Progenitor cell of endocrine pancreas (in vitro differentiated cells): ENCODE results near the gene RIPOR2. TPM values are rescaled to one million over a fixed set of nuclear protein-coding genes. Genes with fewer than 3 reads are reported as not detected.

Experiments used
- DNase-seq: peaks from one replicate; pipeline ENCODE4 v3.0.0; 2021; ENCODE audit warnings: low spot score; ENCODE audit not compliant: unreplicated experiment
- H3K27ac Mint-ChIP-seq: 2 replicates; pipeline ENCODE4 v1.8.0; 2021; ENCODE audit warnings: mild to moderate bottlenecking, moderate library complexity, mixed read lengths
- H3K27me3 Mint-ChIP-seq: 2 replicates; pipeline ENCODE4 v1.8.0; 2021; ENCODE audit warnings: mixed read lengths
- H3K36me3 Mint-ChIP-seq: 2 replicates; pipeline ENCODE4 v1.8.0; 2022; ENCODE audit warnings: mixed read lengths; ENCODE audit not compliant: insufficient read depth
- H3K4me1 Mint-ChIP-seq: 2 replicates; pipeline ENCODE4 v1.8.0; 2021; ENCODE audit warnings: low read depth, mixed read lengths
- H3K4me3 Mint-ChIP-seq: 2 replicates; pipeline ENCODE4 v1.8.0; 2021; ENCODE audit warnings: low read depth, mild to moderate bottlenecking, moderate library complexity, mixed read lengths
- H3K9me3 Mint-ChIP-seq: 2 replicates; pipeline ENCODE4 v1.8.0; 2021; ENCODE audit warnings: low read depth, mixed read lengths
- total RNA-seq: library from RNA; stranded (reverse); gene quantifications from 2 replicates; pipeline ENCODE4 v1.2.1, GENCODE V29; 2021
- TF ChIP-seq, protein P1 (sequence below): fragments of 200-600 bp; sonication (generic); IDR thresholded peaks from one replicate; pipeline ENCODE4 v1.5.0; 2021; ENCODE audit warnings: antibody characterized with exemption, mild to moderate bottlenecking; ENCODE audit not compliant: unreplicated experiment

The RIPOR2 gene
- total RNA-seq, 1 donor from 2014 or later = 2.2 TPM

DNA sequence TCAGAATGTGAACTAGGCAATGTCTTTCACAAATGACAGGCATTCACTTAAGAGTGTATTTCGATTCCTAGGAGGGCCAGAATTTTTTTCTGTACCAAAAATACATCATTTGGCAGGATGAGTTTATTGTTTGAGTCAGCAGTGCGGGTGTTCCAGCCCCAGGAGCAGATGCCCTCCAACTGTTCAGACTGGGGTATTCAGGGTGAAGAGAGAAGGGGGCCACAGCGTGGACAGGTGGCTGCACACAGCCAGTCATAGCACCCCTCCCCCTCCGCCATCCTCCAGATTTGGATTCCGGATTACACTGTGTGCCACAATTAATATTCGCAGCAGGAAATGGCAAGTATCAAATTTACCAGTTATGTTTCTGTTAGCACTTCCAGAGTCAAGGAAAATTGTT, 38.6 kb downstream of the RIPOR2 start:
- TF ChIP-seq, protein P1, sequence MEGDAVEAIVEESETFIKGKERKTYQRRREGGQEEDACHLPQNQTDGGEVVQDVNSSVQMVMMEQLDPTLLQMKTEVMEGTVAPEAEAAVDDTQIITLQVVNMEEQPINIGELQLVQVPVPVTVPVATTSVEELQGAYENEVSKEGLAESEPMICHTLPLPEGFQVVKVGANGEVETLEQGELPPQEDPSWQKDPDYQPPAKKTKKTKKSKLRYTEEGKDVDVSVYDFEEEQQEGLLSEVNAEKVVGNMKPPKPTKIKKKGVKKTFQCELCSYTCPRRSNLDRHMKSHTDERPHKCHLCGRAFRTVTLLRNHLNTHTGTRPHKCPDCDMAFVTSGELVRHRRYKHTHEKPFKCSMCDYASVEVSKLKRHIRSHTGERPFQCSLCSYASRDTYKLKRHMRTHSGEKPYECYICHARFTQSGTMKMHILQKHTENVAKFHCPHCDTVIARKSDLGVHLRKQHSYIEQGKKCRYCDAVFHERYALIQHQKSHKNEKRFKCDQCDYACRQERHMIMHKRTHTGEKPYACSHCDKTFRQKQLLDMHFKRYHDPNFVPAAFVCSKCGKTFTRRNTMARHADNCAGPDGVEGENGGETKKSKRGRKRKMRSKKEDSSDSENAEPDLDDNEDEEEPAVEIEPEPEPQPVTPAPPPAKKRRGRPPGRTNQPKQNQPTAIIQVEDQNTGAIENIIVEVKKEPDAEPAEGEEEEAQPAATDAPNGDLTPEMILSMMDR = no peak
- Mint-ChIP-seq H3K4me3 (no peak overlapping the region), H3K9me3 (no peaks in the 10 kb centered on the region), H3K27me3 (peaks cover 2% of the 10 kb centered on the region), H3K4me1 (no peaks in the 10 kb centered on the region), H3K27ac (no peak overlapping the region), H3K36me3 (no peaks in the 10 kb centered on the region)
- DNase-seq = no peak

DNA sequence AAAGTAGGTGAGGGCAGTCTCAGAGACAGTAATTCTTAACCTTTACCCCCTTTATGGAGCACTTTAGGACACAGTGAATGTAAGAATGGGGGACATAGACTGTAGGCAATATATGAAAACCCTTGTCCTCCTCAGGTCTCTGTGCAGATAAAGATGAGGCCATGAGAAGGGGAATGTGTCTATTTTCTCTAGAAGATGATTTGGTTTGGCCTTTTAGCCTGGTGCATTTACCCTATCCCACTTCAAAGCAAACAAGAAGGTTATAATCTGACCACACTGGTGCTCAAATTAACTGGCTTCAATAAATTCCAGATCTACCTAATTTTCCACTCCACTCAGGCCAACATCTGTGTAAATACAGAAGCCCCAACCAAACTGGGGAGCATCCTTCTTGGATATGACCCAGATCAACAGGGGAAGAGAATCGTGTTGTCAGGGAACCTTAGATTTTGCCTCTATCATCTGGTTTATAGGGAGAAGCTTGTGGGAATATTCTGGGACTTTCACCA, 42.4 kb downstream of the RIPOR2 start:
- no peak overlapping the region for H3K27ac Mint-ChIP-seq
- no peaks in the 10 kb centered on the region for H3K9me3 Mint-ChIP-seq
- no peak overlapping the region for H3K4me3 Mint-ChIP-seq
- TF ChIP-seq, protein P1 = no peak
- H3K27me3 Mint-ChIP-seq = no peaks in the 10 kb centered on the region
- peaks cover 1% of the 10 kb centered on the region for H3K4me1 Mint-ChIP-seq
- no peaks in the 10 kb centered on the region for H3K36me3 Mint-ChIP-seq
- DNase-seq = no peak

GRCh38 chr6:24891004-24891403, 44.8 kb downstream of the RIPOR2 start:
- TF ChIP-seq, protein P1 = no peak
- Mint-ChIP-seq H3K4me1 (peaks cover 1% of the 10 kb centered on the region), H3K9me3 (no peaks in the 10 kb centered on the region), H3K36me3 (no peaks in the 10 kb centered on the region), H3K4me3 (no peak overlapping the region), H3K27me3 (no peaks in the 10 kb centered on the region), H3K27ac (no peak overlapping the region)
- no peak for DNase-seq

DNA sequence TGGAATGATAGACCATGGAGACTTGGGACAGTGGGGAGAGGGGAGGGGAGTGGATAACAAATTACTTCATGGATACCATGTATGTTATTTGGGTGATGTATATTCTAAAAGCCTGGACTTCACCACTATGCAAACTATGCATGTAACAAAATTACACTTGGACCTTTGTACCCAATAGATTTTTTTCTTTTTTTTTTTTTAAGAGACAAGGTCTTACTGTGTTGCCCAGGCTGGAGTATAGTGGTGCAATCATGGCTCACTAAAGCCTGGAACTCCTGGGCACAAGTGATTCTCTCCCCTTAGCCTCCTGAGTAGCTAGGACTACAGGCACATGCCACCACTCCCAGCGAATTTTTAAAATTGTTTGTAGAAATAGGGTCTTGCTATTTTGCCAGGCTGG, 45.3 kb downstream of the RIPOR2 start:
- no peak for DNase-seq
- Mint-ChIP-seq H3K27me3 (no peaks in the 10 kb centered on the region), H3K27ac (no peak overlapping the region), H3K9me3 (no peaks in the 10 kb centered on the region), H3K36me3 (no peaks in the 10 kb centered on the region), H3K4me1 (peaks cover 1% of the 10 kb centered on the region), H3K4me3 (no peak overlapping the region)
- TF ChIP-seq, protein P1 = no peak

- no peak overlapping the region for H3K4me3 Mint-ChIP-seq
- H3K36me3 Mint-ChIP-seq = no peaks in the 10 kb centered on the region
- no peaks in the 10 kb centered on the region for H3K9me3 Mint-ChIP-seq
- no peaks in the 10 kb centered on the region for H3K27me3 Mint-ChIP-seq
- TF ChIP-seq, protein P1 = no peak
- no peak overlapping the region for H3K27ac Mint-ChIP-seq
- no peak for DNase-seq
- H3K4me1 Mint-ChIP-seq = peaks cover 1% of the 10 kb centered on the region
Observed at GRCh38 chr6:24888715-24889370, 46.9 kb downstream of the RIPOR2 start.
